ENCODE data around the gene TTC28.

DNA sequence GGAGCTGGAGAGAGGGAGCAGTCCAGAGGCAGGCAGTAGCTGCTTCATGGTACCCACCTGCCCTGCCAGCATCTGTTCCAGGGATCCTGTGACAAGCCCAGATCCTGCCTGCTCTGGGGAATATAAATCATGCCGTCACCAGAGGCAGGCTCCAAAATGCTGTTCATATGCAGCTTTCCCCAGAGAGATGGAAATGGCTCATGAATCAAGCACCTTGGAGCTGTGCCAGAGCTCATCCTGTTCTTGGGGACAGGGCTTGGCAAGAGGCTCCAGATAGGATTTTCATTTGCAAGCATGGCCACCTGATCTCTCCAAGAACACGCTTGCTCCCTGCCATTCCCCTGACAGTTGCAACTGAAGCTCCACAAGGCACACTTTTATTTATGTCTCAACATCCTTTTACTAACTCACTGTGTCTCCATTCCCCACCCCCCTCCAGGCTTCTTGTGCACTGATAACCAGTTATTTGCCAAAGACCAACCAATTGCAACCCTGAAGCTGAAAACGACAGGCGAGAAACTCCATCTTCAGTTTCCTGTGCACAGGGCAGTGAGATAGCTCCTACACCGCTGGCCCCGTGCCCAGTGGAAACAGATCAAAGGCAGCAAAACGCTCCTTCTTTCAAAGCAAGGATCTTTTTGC lies 644.8 kb downstream of the TTC28 start:
- TF ChIP-seq, protein P1, sequence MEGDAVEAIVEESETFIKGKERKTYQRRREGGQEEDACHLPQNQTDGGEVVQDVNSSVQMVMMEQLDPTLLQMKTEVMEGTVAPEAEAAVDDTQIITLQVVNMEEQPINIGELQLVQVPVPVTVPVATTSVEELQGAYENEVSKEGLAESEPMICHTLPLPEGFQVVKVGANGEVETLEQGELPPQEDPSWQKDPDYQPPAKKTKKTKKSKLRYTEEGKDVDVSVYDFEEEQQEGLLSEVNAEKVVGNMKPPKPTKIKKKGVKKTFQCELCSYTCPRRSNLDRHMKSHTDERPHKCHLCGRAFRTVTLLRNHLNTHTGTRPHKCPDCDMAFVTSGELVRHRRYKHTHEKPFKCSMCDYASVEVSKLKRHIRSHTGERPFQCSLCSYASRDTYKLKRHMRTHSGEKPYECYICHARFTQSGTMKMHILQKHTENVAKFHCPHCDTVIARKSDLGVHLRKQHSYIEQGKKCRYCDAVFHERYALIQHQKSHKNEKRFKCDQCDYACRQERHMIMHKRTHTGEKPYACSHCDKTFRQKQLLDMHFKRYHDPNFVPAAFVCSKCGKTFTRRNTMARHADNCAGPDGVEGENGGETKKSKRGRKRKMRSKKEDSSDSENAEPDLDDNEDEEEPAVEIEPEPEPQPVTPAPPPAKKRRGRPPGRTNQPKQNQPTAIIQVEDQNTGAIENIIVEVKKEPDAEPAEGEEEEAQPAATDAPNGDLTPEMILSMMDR (IDR thresholded peaks at IDR 0.05), result no peak
- no peak for TF ChIP-seq POLR2A (IDR thresholded peaks at IDR 0.05)

All from uterus (tissue), 2 donors.